HG03520 (cell line): ENCODE results near the gene FPGS.

Source experiments
- ATAC-seq: cut with Tn5 transposase; IDR thresholded peaks from one replicate; pipeline ENCODE4 v1.9.1; 2021; ENCODE audit warnings: mild to moderate bottlenecking, moderate library complexity; ENCODE audit not compliant: unreplicated experiment

The FPGS gene

DNA sequence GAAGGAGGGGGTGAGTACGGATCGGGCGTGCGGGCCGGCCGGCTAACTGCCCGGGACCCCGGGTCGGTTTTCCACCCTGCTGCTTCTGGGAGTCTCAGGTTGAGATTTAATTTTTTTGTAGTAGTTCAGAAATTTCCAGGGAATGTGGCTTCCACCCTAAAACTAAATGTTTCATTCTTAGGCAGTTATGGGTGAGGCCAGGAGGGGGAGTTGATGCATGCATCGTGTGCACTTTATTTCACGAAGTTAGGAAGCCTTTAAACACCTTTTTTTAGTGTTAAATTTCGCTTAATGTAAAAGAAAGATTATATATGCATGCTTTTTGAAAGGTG, 15.9 kb upstream of the FPGS start:
- ATAC-seq = no peak

DNA sequence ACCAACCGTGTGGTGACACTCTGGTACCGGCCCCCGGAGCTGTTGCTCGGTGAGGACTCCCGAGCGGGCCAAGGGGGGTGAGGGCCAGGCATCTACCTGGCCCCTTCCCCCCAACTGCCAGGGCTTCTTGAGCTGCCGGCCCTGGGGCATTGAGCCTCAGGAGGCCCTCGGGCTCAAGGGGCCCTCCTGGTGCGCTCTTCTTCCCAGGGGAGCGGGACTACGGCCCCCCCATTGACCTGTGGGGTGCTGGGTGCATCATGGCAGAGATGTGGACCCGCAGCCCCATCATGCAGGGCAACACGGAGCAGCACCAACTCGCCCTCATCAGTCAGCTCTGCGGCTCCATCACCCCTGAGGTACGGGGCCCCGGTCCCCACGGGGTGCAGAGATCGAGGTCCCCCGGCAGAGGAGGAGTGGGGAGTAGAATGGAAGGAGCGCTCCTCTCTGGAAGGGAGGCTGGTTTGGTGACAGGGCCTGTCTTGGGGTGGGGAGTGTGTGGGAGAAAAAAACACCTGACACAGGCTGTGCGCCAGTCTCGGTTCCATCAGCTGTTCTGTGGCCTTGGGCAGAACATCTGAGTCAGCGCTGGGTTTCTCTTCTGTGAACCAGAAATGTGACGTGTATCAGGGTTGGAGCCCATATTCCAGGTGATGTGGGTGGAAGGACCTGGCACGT, 14.2 kb upstream of the FPGS start:
- no peak for ATAC-seq

DNA sequence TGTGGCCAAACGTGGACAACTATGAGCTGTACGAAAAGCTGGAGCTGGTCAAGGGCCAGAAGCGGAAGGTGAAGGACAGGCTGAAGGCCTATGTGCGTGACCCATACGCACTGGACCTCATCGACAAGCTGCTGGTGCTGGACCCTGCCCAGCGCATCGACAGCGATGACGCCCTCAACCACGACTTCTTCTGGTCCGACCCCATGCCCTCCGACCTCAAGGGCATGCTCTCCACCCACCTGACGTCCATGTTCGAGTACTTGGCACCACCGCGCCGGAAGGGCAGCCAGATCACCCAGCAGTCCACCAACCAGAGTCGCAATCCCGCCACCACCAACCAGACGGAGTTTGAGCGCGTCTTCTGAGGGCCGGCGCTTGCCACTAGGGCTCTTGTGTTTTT, 13.5 kb upstream of the FPGS start:
- no peak for ATAC-seq

DNA sequence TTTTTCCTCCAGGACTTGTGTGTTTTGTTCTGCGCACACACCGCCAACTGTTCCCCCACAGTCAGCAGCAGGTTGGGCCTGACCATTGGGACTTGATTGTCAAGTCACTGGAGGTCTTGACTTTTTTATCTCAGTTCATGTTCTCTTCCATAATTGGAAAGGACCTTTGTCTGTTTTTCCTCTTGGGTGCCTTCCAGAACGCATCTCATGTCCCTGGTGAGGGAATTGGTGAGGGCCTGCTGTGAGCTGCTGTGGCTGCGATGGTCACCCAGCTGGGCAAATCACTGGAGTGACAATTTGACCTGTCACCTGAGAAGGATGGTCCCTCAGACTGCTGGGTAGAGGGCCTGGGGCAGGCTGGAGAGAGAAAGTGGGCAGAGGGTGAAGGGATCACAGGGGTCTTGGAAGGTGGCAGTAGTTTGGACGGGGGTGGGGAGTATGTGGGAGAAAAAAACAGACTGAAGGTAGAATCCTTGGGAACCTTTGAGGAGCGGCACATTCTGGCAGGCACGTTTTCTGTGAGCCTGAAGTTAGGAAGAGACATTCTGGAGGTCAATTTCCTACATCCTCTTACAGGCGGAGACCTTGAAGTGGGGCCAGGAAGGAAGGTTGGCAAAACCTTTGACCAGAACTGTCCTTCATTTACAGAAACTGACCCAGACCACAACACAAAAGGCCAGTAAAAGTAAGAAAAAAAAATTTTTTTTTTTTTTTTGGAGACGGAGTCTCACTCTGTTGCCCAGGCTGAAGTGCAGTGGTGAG, 12.4 kb upstream of the FPGS start:
- no peak for ATAC-seq

DNA sequence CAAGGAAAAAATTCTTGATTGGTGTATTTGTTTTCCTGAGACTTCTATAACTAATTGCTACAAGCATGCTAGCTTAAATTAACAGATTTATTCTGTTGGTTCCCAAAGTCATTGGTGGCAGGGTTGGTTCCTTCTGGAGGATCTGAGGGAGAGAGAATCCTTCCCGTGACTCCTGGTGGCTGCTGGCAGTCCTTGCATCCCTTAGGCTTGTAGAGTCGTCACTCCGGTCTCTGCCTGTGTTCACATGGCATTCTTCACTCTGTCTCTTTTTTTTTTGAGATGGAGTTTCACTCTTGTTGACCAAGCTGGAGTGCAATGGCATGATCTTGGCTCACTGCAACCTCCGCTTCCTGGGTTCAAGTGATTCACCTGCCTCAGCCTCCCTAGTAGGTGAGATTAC, 11.6 kb upstream of the FPGS start:
- no peak for ATAC-seq

DNA sequence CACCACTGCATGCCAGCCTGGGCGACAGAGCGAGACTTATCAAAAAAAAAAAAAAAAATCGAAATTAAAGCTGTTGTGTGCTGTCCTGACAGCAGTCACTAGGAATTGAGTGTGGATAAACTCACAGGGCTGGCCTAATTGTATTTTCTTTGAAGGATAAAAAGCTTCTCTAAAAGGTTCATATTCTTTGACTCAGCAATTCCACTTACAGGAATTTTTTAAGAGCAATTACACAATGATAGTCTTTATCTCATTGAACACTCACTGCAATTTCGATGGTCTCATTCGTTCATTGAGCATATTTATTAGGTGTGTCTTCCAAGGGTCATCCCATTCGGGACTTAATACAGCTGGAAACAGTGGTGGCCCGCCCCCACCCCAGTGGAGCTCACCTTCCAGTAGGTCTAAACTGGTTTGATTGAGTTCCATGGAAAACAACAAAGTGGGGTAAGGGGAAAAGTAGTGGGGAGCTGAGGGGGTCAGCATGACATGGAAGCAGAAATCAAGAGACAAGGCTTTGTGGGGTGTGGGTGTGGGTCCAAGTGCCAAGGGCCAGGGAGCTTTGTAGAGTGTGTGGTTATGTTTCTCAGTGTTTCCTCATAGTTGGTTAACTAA, 10.2 kb upstream of the FPGS start:
- no peak for ATAC-seq

DNA sequence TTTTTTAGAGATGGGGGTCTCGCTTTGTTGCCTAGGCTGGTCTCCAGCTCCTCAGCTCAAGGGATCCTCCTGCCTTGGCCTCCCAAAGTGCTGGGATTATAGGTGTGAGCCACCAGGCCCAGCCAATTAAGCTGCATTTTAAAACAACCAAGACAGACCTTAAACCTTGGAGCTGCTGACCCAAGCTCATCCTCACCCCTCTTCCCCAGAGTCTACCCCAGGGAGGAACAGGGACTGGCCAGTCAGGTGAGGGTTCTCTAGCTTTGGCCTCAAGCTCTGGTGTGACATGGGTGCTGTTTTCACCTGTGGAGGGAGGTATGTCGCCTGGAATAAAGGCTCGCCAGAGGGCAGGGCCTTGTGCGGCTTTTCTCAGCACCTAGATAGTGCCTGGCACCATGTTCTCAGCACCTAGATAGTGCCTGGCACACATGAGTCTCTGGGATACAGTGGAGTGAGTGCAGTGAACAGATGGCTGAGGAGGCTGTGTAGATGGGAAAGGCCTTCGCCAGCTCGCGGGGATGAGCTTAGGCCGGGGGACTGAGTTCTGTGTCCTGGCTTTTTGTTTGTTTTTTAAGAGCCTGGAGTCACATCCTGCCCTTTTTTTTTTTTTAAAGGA, 9.5 kb upstream of the FPGS start:
- ATAC-seq = no peak

DNA sequence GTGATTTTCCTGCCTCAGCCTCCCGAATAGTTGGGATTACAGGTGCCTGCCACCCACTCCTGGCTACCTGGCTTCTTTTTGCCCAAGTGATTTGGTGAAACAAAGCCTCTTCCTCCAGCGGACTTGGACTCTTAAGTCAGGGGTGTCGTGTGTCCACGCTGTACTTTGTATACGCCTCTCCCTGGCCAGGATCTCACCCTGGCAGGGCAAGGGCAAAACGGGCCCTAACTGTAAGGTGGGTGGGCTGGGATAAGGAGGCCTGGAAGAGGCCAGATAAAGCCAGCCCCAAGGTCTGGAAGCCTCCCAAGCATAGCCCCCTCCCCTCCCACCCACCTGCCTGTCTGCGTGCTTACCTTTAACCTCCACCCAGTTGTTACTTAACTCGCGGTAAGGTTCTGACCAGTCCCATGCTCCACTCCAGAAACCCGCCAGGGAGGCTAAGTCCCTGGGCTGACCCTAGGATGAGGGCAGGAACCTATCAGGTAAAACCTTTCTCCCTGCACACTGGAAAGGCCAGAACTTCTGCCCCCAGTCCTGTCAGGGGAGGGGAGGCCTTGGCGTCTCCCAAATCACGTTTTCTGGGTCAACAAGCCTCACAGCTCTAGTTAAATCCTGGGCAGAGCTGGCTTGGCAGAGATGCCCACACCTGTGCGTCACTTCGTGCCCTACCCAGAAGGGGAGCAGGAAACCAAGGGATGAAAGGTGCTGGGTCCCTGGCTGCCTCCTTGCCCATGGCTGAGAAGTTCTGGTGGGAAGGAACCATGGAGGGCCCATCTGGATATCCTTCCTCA, 8.5 kb upstream of the FPGS start:
- ATAC-seq = no peak

DNA sequence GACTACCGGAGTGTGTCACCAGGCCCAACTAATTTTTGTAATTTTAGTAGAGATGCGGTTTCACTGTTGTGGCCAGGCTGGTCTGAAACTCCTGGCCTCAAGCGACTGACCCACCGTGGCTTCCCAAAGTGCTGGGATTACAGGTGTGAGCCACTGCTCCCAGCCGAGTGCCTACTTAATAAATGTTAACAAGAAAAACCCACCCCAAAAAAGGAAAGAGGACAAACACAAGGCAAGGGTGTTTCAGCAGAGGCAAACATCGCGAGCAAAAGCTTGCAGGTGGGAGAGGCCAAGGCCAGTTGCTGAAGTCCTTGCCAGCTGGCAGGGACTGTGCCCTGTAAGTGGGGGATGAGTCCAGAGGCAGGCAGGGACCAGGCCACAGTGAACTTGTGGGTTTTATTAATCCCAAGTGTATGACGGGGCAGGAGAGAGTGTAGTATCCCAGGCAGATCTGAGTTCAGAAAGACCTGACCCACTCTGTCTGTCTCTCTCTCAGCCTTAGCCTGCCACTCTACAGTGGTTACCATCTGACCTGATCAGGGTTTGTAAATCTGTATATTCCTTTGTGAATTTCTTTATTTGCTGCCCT, 6.4 kb upstream of the FPGS start:
- ATAC-seq = no peak

DNA sequence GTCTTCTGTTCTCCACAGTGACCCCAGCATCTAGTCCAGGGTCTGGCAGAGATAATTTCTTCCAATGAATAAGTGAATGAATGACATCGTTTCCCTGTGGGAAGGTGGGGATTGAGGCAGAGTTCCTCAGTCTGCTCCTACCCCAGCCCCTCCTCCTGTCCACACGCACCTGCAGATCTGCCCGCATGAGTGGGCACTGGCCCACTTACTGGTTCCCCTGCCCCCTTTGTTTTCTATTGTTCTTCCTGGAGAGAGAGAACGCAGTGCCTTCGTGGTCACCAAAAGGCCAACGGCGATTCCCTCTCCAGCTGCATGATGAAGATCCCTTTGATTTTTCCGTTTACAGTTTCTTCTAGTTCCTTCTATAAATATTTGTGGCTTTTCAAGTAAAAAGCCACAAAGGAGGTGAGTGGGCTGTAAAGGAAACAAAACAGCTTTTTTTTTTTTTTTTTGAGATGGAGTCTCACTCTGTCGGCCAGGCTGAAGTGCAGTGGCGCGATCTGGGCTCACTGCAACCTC, 5.8 kb upstream of the FPGS start:
- no peak for ATAC-seq

DNA sequence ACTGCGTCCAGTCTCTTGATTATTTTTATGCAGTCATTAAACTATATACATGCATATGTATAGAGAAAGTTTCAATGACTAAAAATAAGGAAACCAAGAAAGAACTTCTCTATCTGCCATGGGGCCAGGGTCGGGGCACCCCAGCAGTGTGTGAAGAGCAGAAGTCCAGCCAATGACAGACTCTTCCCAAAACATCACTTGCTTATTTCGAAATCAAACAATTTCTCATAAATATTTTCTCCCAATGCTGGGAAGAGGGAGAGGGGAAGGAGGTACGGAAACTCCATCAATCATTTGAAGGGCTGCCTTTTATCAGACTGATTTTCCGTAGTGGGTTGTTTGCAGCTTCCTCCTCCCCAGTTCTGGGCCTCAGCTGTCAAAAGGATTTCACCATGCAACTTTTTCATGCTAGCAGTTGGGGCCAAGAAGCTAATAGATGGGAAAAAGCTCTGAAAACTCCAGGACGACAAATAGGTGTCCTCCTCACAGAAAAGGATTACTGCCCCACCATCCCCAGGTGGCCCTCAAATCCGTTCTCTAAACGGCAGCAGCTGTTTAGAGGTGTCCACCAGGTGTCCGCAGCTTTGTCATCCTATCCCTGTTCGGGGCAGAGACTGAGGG, 617 bp upstream of the FPGS start:
- ATAC-seq = no peak

DNA sequence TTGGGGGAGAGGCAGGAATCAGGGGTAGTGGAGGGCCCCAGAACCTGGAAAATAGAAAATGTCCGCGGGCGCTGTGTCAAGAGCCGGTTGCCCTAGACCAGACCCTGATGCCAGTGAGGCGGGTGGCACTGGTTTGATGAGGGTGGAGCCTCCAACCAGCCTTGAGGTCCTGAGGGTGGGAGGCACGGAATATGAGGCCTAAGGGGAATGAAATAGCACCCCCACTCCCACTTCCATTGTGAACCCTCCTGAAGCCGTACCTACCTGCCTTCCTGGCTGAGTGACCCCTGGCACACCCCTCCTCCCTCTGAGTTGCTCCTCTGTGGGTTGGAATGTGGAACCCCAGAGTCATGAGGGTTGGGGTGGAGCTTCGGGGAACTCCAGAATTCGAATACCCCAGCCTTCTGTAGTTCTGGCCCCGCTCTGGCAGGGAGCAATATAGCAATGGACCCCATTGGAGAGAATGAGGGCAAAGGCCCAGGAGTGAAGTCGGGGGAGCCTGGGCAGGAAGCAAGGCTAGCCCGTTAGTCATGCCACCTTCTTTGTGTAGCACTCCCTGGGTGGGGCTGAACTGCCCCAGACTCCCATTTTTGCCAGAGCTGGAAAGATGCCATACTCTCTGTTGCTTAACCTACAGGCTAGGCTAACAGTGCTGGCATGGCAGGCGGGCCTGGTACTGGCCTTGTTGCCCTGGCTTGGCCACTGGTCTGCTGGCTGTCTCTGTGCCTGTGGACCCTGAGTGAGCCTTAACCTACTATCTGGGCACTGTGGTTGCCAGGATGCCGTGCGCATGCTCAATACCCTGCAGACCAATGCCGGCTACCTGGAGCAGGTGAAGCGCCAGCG, 1.0 kb downstream of the FPGS start:
- ATAC-seq = no peak

DNA sequence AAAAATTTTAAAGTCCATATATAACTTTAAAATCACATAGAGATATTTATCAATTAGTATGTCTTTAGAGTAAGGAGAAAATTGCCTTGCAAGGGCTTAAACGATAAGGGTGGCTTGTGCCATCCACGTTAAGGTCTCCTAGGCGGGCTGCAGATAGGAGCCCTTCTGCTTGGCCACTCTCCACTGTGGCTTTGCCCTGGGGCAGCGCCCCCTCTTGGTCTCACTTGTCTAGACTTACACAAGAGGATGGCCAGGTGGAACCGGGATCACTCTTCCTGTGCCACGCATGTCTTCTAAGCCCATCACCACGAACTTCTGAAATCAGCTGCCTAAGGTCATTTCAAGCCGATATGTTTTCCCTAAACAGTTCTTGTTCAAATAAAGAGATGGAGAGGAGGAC, 2.9 kb downstream of the FPGS start:
- ATAC-seq = no peak

DNA sequence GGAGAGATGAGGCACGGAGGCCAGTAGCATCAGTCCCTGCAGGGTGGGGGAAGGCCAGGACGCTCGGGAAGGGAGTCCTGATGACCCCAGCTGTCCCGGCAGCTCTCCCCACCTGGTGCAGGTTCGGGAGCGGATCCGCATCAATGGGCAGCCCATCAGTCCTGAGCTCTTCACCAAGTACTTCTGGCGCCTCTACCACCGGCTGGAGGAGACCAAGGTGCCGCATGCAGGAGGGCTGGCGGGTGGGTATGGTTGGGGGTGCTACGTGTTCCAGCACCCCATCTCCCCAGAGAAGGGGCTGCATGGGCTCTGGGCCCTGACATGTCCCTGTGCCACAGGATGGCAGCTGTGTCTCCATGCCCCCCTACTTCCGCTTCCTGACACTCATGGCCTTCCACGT, 4.2 kb downstream of the FPGS start:
- ATAC-seq = no peak

DNA sequence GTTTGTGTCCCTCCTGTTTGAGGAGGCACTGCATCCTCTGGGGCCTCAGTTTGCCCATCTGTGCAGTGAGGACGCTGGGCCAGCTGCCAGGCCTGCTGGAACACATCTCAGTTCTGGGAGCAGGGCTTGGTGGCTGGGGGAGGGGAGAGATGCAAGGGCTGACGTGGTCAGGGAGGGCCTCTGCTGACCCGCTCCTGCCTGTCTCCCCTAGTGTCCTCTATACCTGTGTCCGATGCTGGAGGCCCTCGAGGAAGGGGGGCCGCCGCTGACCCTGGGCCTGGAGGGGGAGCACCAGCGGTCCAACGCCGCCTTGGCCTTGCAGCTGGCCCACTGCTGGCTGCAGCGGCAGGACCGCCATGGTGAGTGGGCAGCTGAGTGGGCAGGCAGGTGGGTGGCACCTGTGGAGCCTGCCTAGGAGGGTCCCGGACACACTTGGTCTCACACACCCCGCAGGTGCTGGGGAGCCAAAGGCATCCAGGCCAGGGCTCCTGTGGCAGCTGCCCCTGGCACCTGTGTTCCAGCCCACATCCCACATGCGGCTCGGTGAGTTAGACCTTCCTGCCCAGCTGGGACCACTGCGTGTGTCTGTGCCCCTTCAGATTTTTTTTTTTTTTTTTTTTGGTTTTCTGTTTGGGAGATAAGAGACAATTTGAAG, 5.8 kb downstream of the FPGS start:
- ATAC-seq = no peak

DNA sequence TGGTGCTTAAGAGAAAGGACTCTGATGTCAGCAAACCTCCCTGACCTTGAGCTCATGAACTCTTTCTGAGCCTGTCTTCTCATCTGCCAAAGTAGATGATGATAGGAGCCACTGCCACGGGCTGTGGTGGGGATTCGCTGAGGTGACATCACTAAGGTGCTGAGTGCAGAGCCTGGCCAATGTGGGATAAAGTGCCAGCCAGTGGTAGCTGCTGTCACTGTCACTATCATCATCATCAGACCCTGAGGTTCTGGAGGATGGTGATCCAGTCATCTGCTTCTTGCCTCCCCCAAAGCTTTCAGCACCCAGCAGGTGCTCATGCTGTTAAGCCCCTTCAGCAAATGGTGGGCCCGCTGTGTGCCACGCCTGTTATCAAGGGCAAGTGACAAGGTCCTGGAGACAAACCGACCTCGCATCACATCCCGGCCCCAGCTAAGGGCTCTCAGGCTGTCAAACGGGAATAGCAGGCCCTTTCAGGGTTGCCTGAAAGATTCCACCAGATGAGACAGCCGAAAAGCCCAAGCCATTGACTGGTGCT, 6.4 kb downstream of the FPGS start:
- ATAC-seq = no peak

DNA sequence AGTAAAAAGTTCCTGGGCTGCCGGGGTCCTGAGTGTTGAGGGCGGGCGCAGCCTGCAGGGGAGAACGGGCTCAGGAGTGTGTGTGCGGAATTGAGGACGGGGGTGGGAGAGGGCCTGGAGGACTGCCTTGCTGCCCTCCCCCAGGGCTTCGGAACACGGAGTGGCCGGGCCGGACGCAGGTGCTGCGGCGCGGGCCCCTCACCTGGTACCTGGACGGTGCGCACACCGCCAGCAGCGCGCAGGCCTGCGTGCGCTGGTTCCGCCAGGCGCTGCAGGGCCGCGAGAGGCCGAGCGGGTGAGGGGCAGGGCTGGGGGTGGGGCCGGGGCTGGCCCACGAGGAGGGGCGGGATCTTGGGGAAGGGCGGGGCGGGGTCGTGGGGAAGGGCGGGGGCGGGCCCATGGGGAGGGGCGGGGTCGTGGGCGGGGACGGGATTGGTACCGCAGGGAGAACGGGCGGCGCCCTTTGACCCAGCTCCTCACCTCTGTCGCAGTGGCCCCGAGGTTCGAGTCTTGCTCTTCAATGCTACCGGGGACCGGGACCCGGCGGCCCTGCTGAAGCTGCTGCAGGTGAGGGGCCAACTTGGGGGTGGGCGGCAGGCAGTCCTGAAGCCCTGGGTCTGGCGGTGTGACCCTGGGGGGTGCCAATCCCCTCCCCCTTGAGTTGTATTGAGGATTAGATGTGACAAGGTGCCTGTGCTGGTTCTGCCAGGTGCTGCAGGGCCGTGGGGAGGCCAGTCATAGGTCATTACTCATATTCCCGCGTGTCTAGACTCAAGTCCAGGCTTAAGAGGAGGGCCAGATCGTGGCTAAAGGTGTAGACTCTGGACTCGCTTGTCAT, 7.1 kb downstream of the FPGS start:
- ATAC-seq = no peak
